ENCODE measurements around the gene TTC33.
"Not testable (repeated sequence)": the region's sequence is repeated elsewhere in the genome, so short reads cannot be mapped to it uniquely, and the experiment has no call there.

Gene TTC33

GRCh38 chr5:40714001-40714400 lies 41.8 kb downstream of the TTC33 start:
- H3K4me1 Mint-ChIP-seq, result no peaks in the 10 kb centered on the region

DNA sequence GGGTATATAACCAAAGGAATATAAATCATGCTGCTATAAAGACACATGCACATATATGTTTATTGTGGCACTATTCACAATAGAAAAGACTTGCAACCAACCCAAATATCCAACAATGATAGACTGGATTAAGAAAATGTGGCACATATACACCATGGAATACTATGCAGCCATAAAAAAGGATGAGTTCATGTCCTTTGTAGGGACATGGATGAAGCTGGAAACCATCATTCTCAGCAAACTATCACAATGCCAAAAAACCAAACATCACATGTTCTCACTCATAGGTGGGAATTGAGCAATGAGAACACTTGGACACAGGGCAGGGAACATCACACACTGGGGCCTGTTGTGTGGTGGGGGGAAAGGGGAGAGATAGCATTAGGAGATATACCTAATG lies 45.2 kb downstream of the TTC33 start:
- H3K27ac Mint-ChIP-seq; H3K4me3 Mint-ChIP-seq; DNase-seq (ENCODE audit: low spot score in 2 of 2); ATAC-seq: not testable (repeated sequence)
- Mint-ChIP-seq H3K36me3 (peaks cover 16% of the 10 kb centered on the region), H3K4me1 (peaks cover 11% of the 10 kb centered on the region), H3K9me3 (peaks cover 12% of the 10 kb centered on the region)

More at GRCh38 chr5:40714001-40714400, 41.8 kb downstream of the TTC33 start:
- no peak for ATAC-seq
- H3K9me3 Mint-ChIP-seq, result no peaks in the 10 kb centered on the region
- no peak overlapping the region for H3K4me3 Mint-ChIP-seq
- no peak overlapping the region for H3K27ac Mint-ChIP-seq
- no peak for DNase-seq (ENCODE audit: low spot score in 2 of 2)
- peaks cover 37% of the 10 kb centered on the region for H3K36me3 Mint-ChIP-seq

GRCh38 chr5:40705484-40705883 lies 50.3 kb downstream of the TTC33 start:
- H3K27ac Mint-ChIP-seq; ATAC-seq; DNase-seq (ENCODE audit: low spot score in 2 of 2); H3K4me3 Mint-ChIP-seq: not testable (repeated sequence)
- H3K9me3 Mint-ChIP-seq, result peaks cover 44% of the 10 kb centered on the region
- peaks cover 17% of the 10 kb centered on the region for H3K4me1 Mint-ChIP-seq
- peaks cover 11% of the 10 kb centered on the region for H3K36me3 Mint-ChIP-seq

GRCh38 chr5:40702027-40702426 lies 53.7 kb downstream of the TTC33 start:
- not testable (repeated sequence) for H3K27ac Mint-ChIP-seq; H3K4me3 Mint-ChIP-seq; DNase-seq (ENCODE audit: low spot score in 2 of 2); ATAC-seq; H3K4me1 Mint-ChIP-seq
- H3K36me3 Mint-ChIP-seq, result peaks cover 43% of the 10 kb centered on the region
- H3K9me3 Mint-ChIP-seq, result peaks cover 38% of the 10 kb centered on the region

GRCh38 chr5:40700116-40700782 lies 55.5 kb downstream of the TTC33 start:
- Mint-ChIP-seq H3K9me3 (peaks cover 30% of the 10 kb centered on the region), H3K4me3 (no peak overlapping the region), H3K27ac (no peak overlapping the region), H3K4me1 (peaks cover 15% of the 10 kb centered on the region), H3K36me3 (peaks cover 61% of the 10 kb centered on the region)
- DNase-seq (ENCODE audit: low spot score in 2 of 2) (no peak), ATAC-seq (no peak)

DNA sequence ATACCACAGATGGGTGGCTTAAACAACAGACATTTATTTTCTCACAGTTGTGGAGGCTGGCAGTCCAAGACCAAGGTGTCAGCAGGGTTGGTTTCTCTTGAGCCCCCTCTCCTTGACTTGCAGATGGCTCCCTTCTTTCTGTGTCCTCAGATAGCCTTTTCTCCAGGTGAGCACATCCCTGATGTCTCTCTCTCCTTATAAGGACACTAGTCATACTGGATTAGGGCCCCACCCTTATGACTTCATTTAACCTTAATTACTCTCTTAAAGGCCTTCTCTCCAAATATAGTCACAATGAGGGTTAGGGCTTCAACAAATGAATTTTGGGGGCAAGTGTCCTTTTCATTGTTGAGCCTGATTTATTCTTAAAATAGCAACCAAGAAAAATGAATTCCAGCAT lies 61.3 kb downstream of the TTC33 start:
- Mint-ChIP-seq H3K4me1 (peaks cover 35% of the 10 kb centered on the region), H3K36me3 (peaks cover 99% of the 10 kb centered on the region), H3K9me3 (no peaks in the 10 kb centered on the region), H3K27ac (no peak overlapping the region), H3K4me3 (no peak overlapping the region)
- DNase-seq (ENCODE audit: low spot score in 2 of 2), result no peak
- no peak for ATAC-seq

- ATAC-seq, result no peak
Observed at GRCh38 chr5:40691894-40692293, 63.9 kb downstream of the TTC33 start.

GRCh38 chr5:40690267-40690666 lies 65.5 kb downstream of the TTC33 start:
- DNase-seq (ENCODE audit: low spot score in 2 of 2) (no peak), ATAC-seq (no peak)
- Mint-ChIP-seq H3K9me3 (no peaks in the 10 kb centered on the region), H3K4me1 (peaks cover 55% of the 10 kb centered on the region), H3K27ac (peak overlapping the region; percentile 80), H3K4me3 (peak overlapping the region; percentile 99), H3K36me3 (peaks cover 100% of the 10 kb centered on the region)

More at GRCh38 chr5:40691894-40692293, 63.9 kb downstream of the TTC33 start:
- Mint-ChIP-seq H3K9me3 (no peaks in the 10 kb centered on the region), H3K36me3 (peaks cover 100% of the 10 kb centered on the region), H3K4me1 (peaks cover 58% of the 10 kb centered on the region), H3K4me3 (no peak overlapping the region), H3K27ac (peak overlapping the region; percentile 80)
- DNase-seq (ENCODE audit: low spot score in 2 of 2), result no peak

GRCh38 chr5:40689438-40689837 lies 66.3 kb downstream of the TTC33 start:
- peaks cover 55% of the 10 kb centered on the region for H3K4me1 Mint-ChIP-seq
- H3K27ac Mint-ChIP-seq, result peak overlapping the region; percentile 99
- H3K36me3 Mint-ChIP-seq, result peaks cover 100% of the 10 kb centered on the region
- no peak for DNase-seq (ENCODE audit: low spot score in 2 of 2)
- ATAC-seq, result peak; percentile 90
- no peaks in the 10 kb centered on the region for H3K9me3 Mint-ChIP-seq
- H3K4me3 Mint-ChIP-seq, result peak overlapping the region; percentile 99

- H3K36me3 Mint-ChIP-seq, result peaks cover 100% of the 10 kb centered on the region
- DNase-seq (ENCODE audit: low spot score in 2 of 2), result no peak
Observed at GRCh38 chr5:40688996-40689395, 66.8 kb downstream of the TTC33 start.

GRCh38 chr5:40688127-40688761 lies 67.5 kb downstream of the TTC33 start:
- Mint-ChIP-seq H3K27ac (peak overlapping the region; percentile 99), H3K4me1 (peaks cover 55% of the 10 kb centered on the region), H3K36me3 (peaks cover 100% of the 10 kb centered on the region), H3K4me3 (peak overlapping the region; percentile 99), H3K9me3 (no peaks in the 10 kb centered on the region)
- DNase-seq (ENCODE audit: low spot score in 2 of 2), result peak; percentile 72 to 91
- ATAC-seq, result peak; percentile 80

More at GRCh38 chr5:40688996-40689395, 66.8 kb downstream of the TTC33 start:
- Mint-ChIP-seq H3K9me3 (no peaks in the 10 kb centered on the region), H3K4me3 (peak overlapping the region; percentile 99), H3K27ac (peak overlapping the region; percentile 99), H3K4me1 (peaks cover 55% of the 10 kb centered on the region)
- no peak for ATAC-seq

DNA sequence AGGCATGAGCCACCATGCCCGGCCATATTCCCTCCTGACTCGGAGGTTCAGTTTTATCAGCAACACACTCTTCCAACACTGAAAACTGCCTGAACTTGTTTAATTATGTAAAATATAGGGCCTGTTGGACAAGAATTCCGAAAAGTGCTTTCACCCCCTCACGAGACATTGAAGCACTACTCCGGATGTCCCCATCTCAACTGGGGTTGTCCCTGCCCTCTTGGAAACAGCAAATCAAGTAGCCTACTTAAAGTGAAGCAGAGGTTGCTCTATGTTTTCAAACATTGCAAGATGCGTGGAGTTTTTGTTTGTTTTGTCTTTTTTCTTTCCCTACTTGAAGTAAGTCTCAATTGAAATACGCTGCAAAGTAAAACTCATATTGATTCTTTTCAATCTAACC lies 68.4 kb downstream of the TTC33 start:
- DNase-seq (ENCODE audit: low spot score in 2 of 2), result no peak

DNA sequence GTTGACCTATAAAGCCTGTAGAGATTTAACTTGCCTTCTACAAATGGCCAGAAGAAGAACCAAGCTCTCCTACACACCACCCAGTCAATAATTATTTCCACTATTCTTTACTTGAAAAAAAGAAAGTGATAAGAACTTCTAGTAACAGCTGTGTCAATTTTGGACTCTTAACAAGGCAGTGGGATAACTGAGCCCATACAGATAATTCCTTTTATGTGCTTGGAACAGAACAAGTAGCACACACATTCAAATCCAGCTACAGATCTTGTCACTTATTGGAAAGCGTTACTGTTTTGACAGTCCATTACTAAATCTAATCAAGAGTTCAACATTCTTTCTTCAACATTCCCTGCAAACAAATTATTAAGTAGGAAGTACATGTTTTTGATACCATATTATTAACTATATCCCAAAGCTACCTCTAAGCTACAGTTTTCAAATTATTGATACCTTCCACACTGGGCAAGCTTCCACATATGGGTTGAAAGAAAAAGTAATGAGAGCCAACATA lies 69.7 kb downstream of the TTC33 start:
- H3K4me1 Mint-ChIP-seq, result peaks cover 45% of the 10 kb centered on the region
- H3K9me3 Mint-ChIP-seq, result no peaks in the 10 kb centered on the region
- no peak for DNase-seq (ENCODE audit: low spot score in 2 of 2)
- ATAC-seq, result no peak
- peak overlapping the region; percentile 99 for H3K27ac Mint-ChIP-seq
- peaks cover 100% of the 10 kb centered on the region for H3K36me3 Mint-ChIP-seq
- H3K4me3 Mint-ChIP-seq, result peak overlapping the region; percentile 99

More for the DNA sequence above, 68.4 kb downstream of the TTC33 start:
- no peak for ATAC-seq
- Mint-ChIP-seq H3K36me3 (peaks cover 100% of the 10 kb centered on the region), H3K4me1 (peaks cover 53% of the 10 kb centered on the region), H3K9me3 (no peaks in the 10 kb centered on the region), H3K27ac (peak overlapping the region; percentile 99), H3K4me3 (peak overlapping the region; percentile 99)

- DNase-seq (ENCODE audit: low spot score in 2 of 2) (no peak), ATAC-seq (peak; percentile 43)
- no peaks in the 10 kb centered on the region for H3K9me3 Mint-ChIP-seq
- H3K4me3 Mint-ChIP-seq, result peak overlapping the region; percentile 99
- peaks cover 37% of the 10 kb centered on the region for H3K4me1 Mint-ChIP-seq
- H3K27ac Mint-ChIP-seq, result peak overlapping the region; percentile 99
- H3K36me3 Mint-ChIP-seq, result peaks cover 100% of the 10 kb centered on the region
Observed at GRCh38 chr5:40685193-40685592, 70.6 kb downstream of the TTC33 start.

- H3K9me3 Mint-ChIP-seq, result no peaks in the 10 kb centered on the region
- DNase-seq (ENCODE audit: low spot score in 2 of 2), result no peak
- ATAC-seq, result no peak
- H3K27ac Mint-ChIP-seq, result peak overlapping the region; percentile 99
- H3K36me3 Mint-ChIP-seq, result peaks cover 98% of the 10 kb centered on the region
- H3K4me3 Mint-ChIP-seq, result peak overlapping the region; percentile 99
- peaks cover 30% of the 10 kb centered on the region for H3K4me1 Mint-ChIP-seq
Observed at GRCh38 chr5:40683305-40683704, 72.5 kb downstream of the TTC33 start.
